IMR-90 (cell line): Measurements from ENCODE around the gene SYTL3. TPM values are rescaled to one million over a fixed set of nuclear protein-coding genes. Genes with fewer than 3 reads are reported as not detected.

Experiments
- ATAC-seq: fragments of 200-7000 bp; cut with Tn5 transposase; 2 replicates; pipeline ENCODE4 v1.9.1; 2020; ENCODE audit warnings: low read depth, mild to moderate bottlenecking, moderate library complexity
- BruUV-seq: library from RNA; stranded (reverse); fragments of 400-500 nt; replicated peaks from 2 replicates; lab custom pipeline; 2021; lab: Mats Ljungman, UMichigan
- CTCF ChIA-PET: fragments of 300-600 bp; formaldehyde crosslinking; extraction: SDS; loops from one replicate; lab custom pipeline; 2021; ENCODE audit warnings: antibody characterized with exemption; lab: Yijun Ruan, JAX
- POLR2A ChIA-PET: fragments of 300-600 bp; sonication (Branson Sonifier 250); formaldehyde crosslinking; loops from one replicate; lab custom pipeline; 2022; ENCODE audit warnings: antibody characterized with exemption; ENCODE audit not compliant: unreplicated experiment; lab: Charles Lee
- DNase-seq: peaks from one replicate; pipeline ENCODE4 v3.0.0; 2013
- H2AFZ ChIP-seq: replicated peaks from 2 replicates; pipeline ENCODE3; 2013; ENCODE audit warnings: low read length, mild to moderate bottlenecking; ENCODE audit not compliant: poor library complexity
- H2AK5ac ChIP-seq: 2 replicates; pipeline ENCODE4 v1.6.1; 2013; ENCODE audit warnings: low read depth, low read length, inconsistent platforms
- H2AK9ac ChIP-seq: replicated peaks from 2 replicates; pipeline ENCODE3; 2013; ENCODE audit warnings: mild to moderate bottlenecking, low read depth, low read length, moderate library complexity; ENCODE audit not compliant: poor library complexity
- H2BK120ac ChIP-seq: 2 replicates; pipeline ENCODE4 v1.6.1; 2013; ENCODE audit warnings: low read depth, low read length, inconsistent platforms
- H2BK15ac ChIP-seq: 3 replicates; pipeline ENCODE4 v1.6.1; 2013; ENCODE audit warnings: low read depth, low read length, inconsistent platforms
- H2BK20ac ChIP-seq: 2 replicates; pipeline ENCODE4 v1.6.1; 2013; ENCODE audit warnings: low read depth, mild to moderate bottlenecking, inconsistent platforms, low read length, moderate library complexity
- H2BK5ac ChIP-seq: 2 replicates; pipeline ENCODE4 v1.6.1; 2013; ENCODE audit warnings: mild to moderate bottlenecking, low read depth, low read length, inconsistent platforms; ENCODE audit not compliant: poor library complexity, severe bottlenecking
- H3K14ac ChIP-seq: replicated peaks from 2 replicates; pipeline ENCODE4 v1.6.1; 2013; ENCODE audit warnings: low read depth, low read length, inconsistent platforms
- H3K18ac ChIP-seq: 2 replicates; pipeline ENCODE4 v1.6.1; 2013; ENCODE audit warnings: low read depth, low read length, control low read depth
- H3K23ac ChIP-seq: 2 replicates; pipeline ENCODE4 v1.6.1; 2013; ENCODE audit warnings: low read depth, low read length, inconsistent platforms
- H3K27ac ChIP-seq: 2 replicates; pipeline ENCODE4 v1.5.1; 2013; ENCODE audit warnings: mild to moderate bottlenecking, control low read depth, low read length; ENCODE audit not compliant: insufficient read depth
- H3K27me3 ChIP-seq: 2 replicates; pipeline ENCODE4 v1.6.1; 2013; ENCODE audit warnings: low read length; ENCODE audit not compliant: control insufficient read depth, insufficient read depth
- H3K36me3 ChIP-seq: 2 replicates; pipeline ENCODE4 v1.6.1; 2013; ENCODE audit warnings: low read length, mixed read lengths; ENCODE audit not compliant: control insufficient read depth, insufficient read depth
- H3K4ac ChIP-seq: 2 replicates; pipeline ENCODE4 v1.6.1; 2013; ENCODE audit warnings: low read depth, low read length, inconsistent platforms
- H3K4me1 ChIP-seq: 2 replicates; pipeline ENCODE4 v1.6.1; 2013; ENCODE audit warnings: low read length, mixed read lengths; ENCODE audit not compliant: control insufficient read depth, insufficient read depth
- H3K4me2 ChIP-seq: 2 replicates; pipeline ENCODE4 v1.6.1; 2013; ENCODE audit warnings: low read depth, mild to moderate bottlenecking, control low read depth, low read length, moderate library complexity
- H3K4me3 ChIP-seq: 2 replicates; pipeline ENCODE4 v1.5.1; 2013; ENCODE audit warnings: low read depth, mild to moderate bottlenecking, control low read depth, low read length, moderate library complexity; ENCODE audit not compliant: insufficient read depth
- H3K56ac ChIP-seq: 2 replicates; pipeline ENCODE4 v1.6.1; 2013; ENCODE audit warnings: low read length, inconsistent platforms; ENCODE audit not compliant: insufficient read depth; ENCODE audit errors: extremely low read depth
- H3K79me1 ChIP-seq, 2 experiments: 2 replicates each; pipeline ENCODE4 v1.6.1; 2013; ENCODE audit warnings: low read length in 2 of 2, inconsistent platforms in 1 of 2, low read depth in 1 of 2
- H3K9ac ChIP-seq: 2 replicates; pipeline ENCODE4 v1.6.1; 2013; ENCODE audit warnings: low read depth, low read length, control low read depth
- H3K9me1 ChIP-seq: 2 replicates; pipeline ENCODE4 v1.6.1; 2013; ENCODE audit warnings: low read length, inconsistent platforms; ENCODE audit not compliant: insufficient read depth
- H3K9me3 ChIP-seq: 2 replicates; pipeline ENCODE4 v1.6.1; 2013; ENCODE audit warnings: low read length; ENCODE audit not compliant: control insufficient read depth, insufficient read depth
- H4K20me1 ChIP-seq: 2 replicates; pipeline ENCODE4 v1.6.1; 2013; ENCODE audit warnings: low read length, inconsistent platforms; ENCODE audit not compliant: insufficient read depth
- H4K5ac ChIP-seq: 2 replicates; pipeline ENCODE4 v1.6.1; 2013; ENCODE audit warnings: mild to moderate bottlenecking, low read depth, low read length, control low read depth
- H4K8ac ChIP-seq, 2 experiments: 2 replicates each; pipeline ENCODE4 v1.6.1; 2013; ENCODE audit warnings: low read depth in 2 of 2, low read length in 2 of 2, control low read depth in 1 of 2, inconsistent platforms in 1 of 2
- H4K91ac ChIP-seq: 2 replicates; pipeline ENCODE4 v1.6.1; 2013; ENCODE audit warnings: low read depth, low read length, inconsistent platforms; ENCODE audit not compliant: insufficient read depth
- BHLHE40 ChIP-seq: fragments of 150-350 bp; IDR thresholded peaks from 2 replicates; pipeline ENCODE4 v1.6.1; 2016; ENCODE audit warnings: mild to moderate bottlenecking, low read depth, low read length
- CEBPB ChIP-seq: IDR thresholded peaks from 2 replicates; pipeline ENCODE4 v1.6.1; 2012; ENCODE audit warnings: low read depth, low read length, improper control_type of control experiment
- CHD1 ChIP-seq: IDR thresholded peaks from 2 replicates; pipeline ENCODE4 v1.6.1; 2012; ENCODE audit warnings: low read depth, low read length, improper control_type of control experiment
- MAFK ChIP-seq: IDR thresholded peaks from 2 replicates; pipeline ENCODE4 v1.6.1; 2012; ENCODE audit warnings: low read depth, low read length, improper control_type of control experiment
- MXI1 ChIP-seq: IDR thresholded peaks from 2 replicates; pipeline ENCODE4 v1.6.1; 2012; ENCODE audit warnings: low read depth, mild to moderate bottlenecking, low read length, moderate library complexity, borderline replicate concordance
- NFE2L2 ChIP-seq: fragments of 150-350 bp; IDR thresholded peaks from 2 replicates; pipeline ENCODE4 v1.6.1; 2016; ENCODE audit warnings: low read depth, mild to moderate bottlenecking, low read length
- RAD21 ChIP-seq: IDR thresholded peaks from 2 replicates; pipeline ENCODE4 v1.6.1; 2012; ENCODE audit warnings: low read length, improper control_type of control experiment
- RCOR1 ChIP-seq: IDR thresholded peaks from 2 replicates; pipeline ENCODE4 v1.6.1; 2012; ENCODE audit warnings: mild to moderate bottlenecking, low read length, improper control_type of control experiment; ENCODE audit not compliant: insufficient replicate concordance
- RFX5 ChIP-seq: IDR thresholded peaks from 2 replicates; pipeline ENCODE4 v1.8.0; 2012; ENCODE audit warnings: low read depth, mild to moderate bottlenecking, low read length, moderate library complexity
- WGBS, 2 experiments: methylation state at CpG; one replicate each; pipeline versions ENCODE4 v1.1.5 to v1.1.7; 2013; ENCODE audit warnings: missing lambda C conversion rate in 2 of 2; ENCODE audit not compliant: insufficient read length in 1 of 2; ENCODE audit errors: extremely low coverage in 2 of 2; 5-methylcytosine and 5-hydroxymethylcytosine counted together
- dilution Hi-C: fragments of 300-500 bp; cut with HindIII; formaldehyde crosslinking; loops from one replicate; pipeline ENCODE4 v1.14.3; 2018; ENCODE audit warnings: low sequenced_read_pairs; ENCODE audit not compliant: unreplicated experiment
- in situ Hi-C: fragments of 300-500 bp; cut with MboI; formaldehyde crosslinking; loops from 3 replicates; pipeline ENCODE4 v1.14.3; 2019; ENCODE audit warnings: low sequenced_read_pairs, inconsistent platforms, mixed read lengths
- intact Hi-C: fragments of 100-400 bp; cut with micrococcal nuclease; formaldehyde crosslinking; loops from 2 replicates; pipeline ENCODE4 v1.10.0; 2022
- polyA plus RNA-seq, 3 experiments: library from polyadenylated mRNA; depleted of rRNA; stranded (reverse); fragments of >200 nt; gene quantifications; 2 replicates each; pipeline ENCODE4 v1.2.3, GENCODE V29; 2012; ENCODE audit warnings: low replicate concordance in 1 of 3
- total RNA-seq: library from RNA; depleted of rRNA; stranded (reverse); fragments of >200 nt; gene quantifications from 2 replicates; pipeline ENCODE4 v1.2.3, GENCODE V29; 2012
- TF ChIP-seq, protein P1 (sequence below): fragments of 150-350 bp; IDR thresholded peaks from 2 replicates; pipeline ENCODE4 v1.6.1; 2016; ENCODE audit warnings: low read depth, mild to moderate bottlenecking, low read length, moderate library complexity, borderline replicate concordance
- TF ChIP-seq, protein P2 (sequence below): conservative IDR thresholded peaks from 2 replicates; pipeline ENCODE4 v1.5.1; 2012; ENCODE audit warnings: mild to moderate bottlenecking, low read depth, low read length, improper control_type of control experiment

The SYTL3 gene
- total and polyA plus RNA-seq, 2 of the 4 experiments (the other 2 are of a cell fraction): 2.9 to 4.3 TPM

DNA sequence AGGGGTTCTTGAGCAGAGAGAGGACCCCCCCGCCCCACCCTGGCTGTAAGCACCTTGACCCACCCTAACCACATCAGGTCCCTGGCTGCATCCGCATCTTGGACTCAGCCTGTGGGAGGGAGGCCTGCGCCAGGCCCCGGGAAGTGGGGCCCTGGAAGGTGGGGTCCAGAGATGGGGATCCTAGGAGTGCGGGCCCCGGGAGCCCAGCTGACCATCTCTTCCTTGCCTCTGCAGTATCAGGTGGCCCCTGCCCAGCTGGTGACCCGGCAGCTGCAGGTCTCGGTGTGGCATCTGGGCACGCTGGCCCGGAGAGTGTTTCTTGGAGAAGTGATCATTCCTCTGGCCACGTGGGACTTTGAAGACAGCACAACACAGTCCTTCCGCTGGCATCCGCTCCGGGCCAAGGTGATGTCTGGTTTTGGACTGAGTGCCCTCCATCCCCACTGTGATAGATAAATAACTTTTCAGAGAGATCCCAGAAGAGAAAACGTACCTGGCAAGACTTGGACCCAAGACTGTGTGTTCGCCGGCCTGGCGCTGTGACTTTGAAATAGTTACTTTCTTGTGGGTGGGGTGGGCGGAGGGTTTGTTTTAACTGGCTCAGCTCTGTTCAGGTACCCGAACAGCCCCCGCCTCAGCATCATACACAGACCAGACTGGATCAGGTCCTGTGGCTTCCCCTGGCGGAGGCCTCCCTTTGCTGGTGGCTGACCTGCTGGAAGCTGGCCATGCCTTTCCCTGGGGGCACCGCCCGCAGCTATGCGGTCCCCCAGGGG lies 107.3 kb downstream of the SYTL3 start:
- H4K91ac ChIP-seq: no peak overlapping the region

More for the DNA sequence above, 107.3 kb downstream of the SYTL3 start:
- Histone ChIP-seq H3K18ac (no peak overlapping the region), H3K56ac (no peak overlapping the region), H4K8ac (no peak overlapping the region), H3K36me3 (no peaks in the 10 kb centered on the region), H2AK9ac (no peak overlapping the region), H3K9me3 (no peaks in the 10 kb centered on the region), H3K4me1 (no peaks in the 10 kb centered on the region; the same call in 1 of the 2 replicates), H2BK20ac (no peak overlapping the region), H2BK120ac (no peak overlapping the region), H3K27me3 (no peaks in the 10 kb centered on the region), H3K4me3 (no peak overlapping the region), H3K4ac (no peak overlapping the region), H3K4me2 (no peak overlapping the region), H2AK5ac (no peak overlapping the region), H3K27ac (no peak overlapping the region), H3K9me1 (peaks cover 3% of the 10 kb centered on the region; the same call in 1 of the 2 replicates), H4K20me1 (no peaks in the 10 kb centered on the region; the same call in 1 of the 2 replicates), H3K79me1 (no peaks in the 10 kb centered on the region), H3K23ac (no peak overlapping the region), H4K5ac (no peak overlapping the region), H2BK5ac (no peak overlapping the region), H3K9ac (no peak overlapping the region), H2AFZ (no peak overlapping the region), H2BK15ac (no peak overlapping the region), H3K14ac (no peak overlapping the region)
- no TSS peak for BruUV-seq
- ChIA-PET POLR2A (no interaction called here), CTCF (no interaction called here)
- dilution Hi-C loops: no loop called here
- ATAC-seq (no peak), DNase-seq (no peak)
- in situ Hi-C loops: no loop called here
- no peak for TF ChIP-seq MAFK
- no peak for TF ChIP-seq BHLHE40
- no peak for TF ChIP-seq CHD1
- TF ChIP-seq, protein P1, sequence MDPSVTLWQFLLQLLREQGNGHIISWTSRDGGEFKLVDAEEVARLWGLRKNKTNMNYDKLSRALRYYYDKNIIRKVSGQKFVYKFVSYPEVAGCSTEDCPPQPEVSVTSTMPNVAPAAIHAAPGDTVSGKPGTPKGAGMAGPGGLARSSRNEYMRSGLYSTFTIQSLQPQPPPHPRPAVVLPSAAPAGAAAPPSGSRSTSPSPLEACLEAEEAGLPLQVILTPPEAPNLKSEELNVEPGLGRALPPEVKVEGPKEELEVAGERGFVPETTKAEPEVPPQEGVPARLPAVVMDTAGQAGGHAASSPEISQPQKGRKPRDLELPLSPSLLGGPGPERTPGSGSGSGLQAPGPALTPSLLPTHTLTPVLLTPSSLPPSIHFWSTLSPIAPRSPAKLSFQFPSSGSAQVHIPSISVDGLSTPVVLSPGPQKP: no peak
- no peak for TF ChIP-seq RAD21
- TF ChIP-seq RCOR1: no peak
- no peak for TF ChIP-seq MXI1
- TF ChIP-seq, protein P2, sequence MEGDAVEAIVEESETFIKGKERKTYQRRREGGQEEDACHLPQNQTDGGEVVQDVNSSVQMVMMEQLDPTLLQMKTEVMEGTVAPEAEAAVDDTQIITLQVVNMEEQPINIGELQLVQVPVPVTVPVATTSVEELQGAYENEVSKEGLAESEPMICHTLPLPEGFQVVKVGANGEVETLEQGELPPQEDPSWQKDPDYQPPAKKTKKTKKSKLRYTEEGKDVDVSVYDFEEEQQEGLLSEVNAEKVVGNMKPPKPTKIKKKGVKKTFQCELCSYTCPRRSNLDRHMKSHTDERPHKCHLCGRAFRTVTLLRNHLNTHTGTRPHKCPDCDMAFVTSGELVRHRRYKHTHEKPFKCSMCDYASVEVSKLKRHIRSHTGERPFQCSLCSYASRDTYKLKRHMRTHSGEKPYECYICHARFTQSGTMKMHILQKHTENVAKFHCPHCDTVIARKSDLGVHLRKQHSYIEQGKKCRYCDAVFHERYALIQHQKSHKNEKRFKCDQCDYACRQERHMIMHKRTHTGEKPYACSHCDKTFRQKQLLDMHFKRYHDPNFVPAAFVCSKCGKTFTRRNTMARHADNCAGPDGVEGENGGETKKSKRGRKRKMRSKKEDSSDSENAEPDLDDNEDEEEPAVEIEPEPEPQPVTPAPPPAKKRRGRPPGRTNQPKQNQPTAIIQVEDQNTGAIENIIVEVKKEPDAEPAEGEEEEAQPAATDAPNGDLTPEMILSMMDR: no peak
- TF ChIP-seq CEBPB: no peak
- no peak for TF ChIP-seq RFX5
- no peak for TF ChIP-seq NFE2L2
- intact Hi-C loops: no loop called here
- 90% methylated on average over 2 of the region's 25 CpGs; no CpG with 5 or more reads in 1 of the 2 experiments for WGBS, 2 experiments
